Common myeloid progenitor, CD34-positive (primary cell): ENCODE results near the gene AFDN.

Experiments
- CTCF ChIA-PET: fragments of 350-600 bp; sonication (Branson Sonifier 250); formaldehyde crosslinking; loops from one replicate; lab custom pipeline; 2021; ENCODE audit warnings: antibody characterized with exemption; lab: Charles Lee
- POLR2A ChIA-PET: fragments of 350-600 bp; sonication (Branson Sonifier 250); formaldehyde crosslinking; loops from one replicate; lab custom pipeline; 2021; ENCODE audit warnings: antibody characterized with exemption; lab: Charles Lee
- DNase-seq, 3 donors: peaks; one replicate each; pipeline versions ENCODE4 v3.0.0 to v3.0.0-alpha.2; 2013
- H3K27ac ChIP-seq, 2 experiments: 1 replicate in 1 of 2; 2 replicates in 1 of 2; pipeline ENCODE4 v1.7.0; 2013; ENCODE audit warnings: inconsistent platforms in 2 of 2, low read length in 2 of 2, mild to moderate bottlenecking in 2 of 2, low read depth in 1 of 2, moderate library complexity in 1 of 2; ENCODE audit not compliant: severe bottlenecking in 2 of 2, insufficient read depth in 1 of 2, poor library complexity in 1 of 2
- H3K27me3 ChIP-seq, 5 experiments: replicated peaks in 2 of 5; 1 replicate in 3 of 5; 2 replicates in 2 of 5; pipeline versions ENCODE4 v1.6.1 to v1.7.0; 2013; ENCODE audit warnings: low read length in 4 of 5, mild to moderate bottlenecking in 2 of 5, moderate library complexity in 2 of 5, inconsistent platforms in 1 of 5; ENCODE audit not compliant: insufficient read depth in 5 of 5, control insufficient read depth in 4 of 5
- H3K36me3 ChIP-seq, 4 experiments: 1 replicate in 2 of 4; 2 replicates in 2 of 4; pipeline versions ENCODE4 v1.6.1 to v1.7.0; 2013; ENCODE audit warnings: low read length in 3 of 4, control low read depth in 1 of 4, mild to moderate bottlenecking in 1 of 4; ENCODE audit not compliant: control insufficient read depth in 4 of 4, insufficient read depth in 4 of 4
- H3K4me1 ChIP-seq, 4 experiments: 1 replicate in 3 of 4; 2 replicates in 1 of 4; pipeline versions ENCODE4 v1.6.1 to v1.7.1; 2013; ENCODE audit warnings: low read length in 3 of 4, mild to moderate bottlenecking in 3 of 4, control low read depth in 1 of 4, inconsistent platforms in 1 of 4, moderate library complexity in 1 of 4; ENCODE audit not compliant: control insufficient read depth in 4 of 4, insufficient read depth in 4 of 4; ENCODE audit errors: control extremely low read depth in 1 of 4
- H3K4me3 ChIP-seq, 7 experiments: 1 replicate in 4 of 7; 2 replicates in 3 of 7; pipeline versions ENCODE4 v1.5.1 to v1.7.0; 2013; ENCODE audit warnings: mild to moderate bottlenecking in 7 of 7, low read length in 6 of 7, moderate library complexity in 6 of 7, inconsistent platforms in 2 of 7, low read depth in 2 of 7, control low read depth in 1 of 7; ENCODE audit not compliant: insufficient read depth in 4 of 7, control insufficient read depth in 1 of 7; ENCODE audit errors: extremely low read depth in 1 of 7
- H3K9me3 ChIP-seq, 5 experiments: 1 replicate in 4 of 5; 2 replicates in 1 of 5; pipeline versions ENCODE4 v1.6.1 to v1.7.1; 2013; ENCODE audit warnings: low read length in 4 of 5, mild to moderate bottlenecking in 2 of 5, inconsistent platforms in 1 of 5, low read depth in 1 of 5, moderate library complexity in 1 of 5; ENCODE audit not compliant: control insufficient read depth in 4 of 5, insufficient read depth in 2 of 5; ENCODE audit errors: control extremely low read depth in 1 of 5
- WGBS: methylation state at CpG from one replicate; pipeline ENCODE4 v1.1.5; 2013; ENCODE audit not compliant: insufficient coverage; 5-methylcytosine and 5-hydroxymethylcytosine counted together

Gene AFDN

DNA sequence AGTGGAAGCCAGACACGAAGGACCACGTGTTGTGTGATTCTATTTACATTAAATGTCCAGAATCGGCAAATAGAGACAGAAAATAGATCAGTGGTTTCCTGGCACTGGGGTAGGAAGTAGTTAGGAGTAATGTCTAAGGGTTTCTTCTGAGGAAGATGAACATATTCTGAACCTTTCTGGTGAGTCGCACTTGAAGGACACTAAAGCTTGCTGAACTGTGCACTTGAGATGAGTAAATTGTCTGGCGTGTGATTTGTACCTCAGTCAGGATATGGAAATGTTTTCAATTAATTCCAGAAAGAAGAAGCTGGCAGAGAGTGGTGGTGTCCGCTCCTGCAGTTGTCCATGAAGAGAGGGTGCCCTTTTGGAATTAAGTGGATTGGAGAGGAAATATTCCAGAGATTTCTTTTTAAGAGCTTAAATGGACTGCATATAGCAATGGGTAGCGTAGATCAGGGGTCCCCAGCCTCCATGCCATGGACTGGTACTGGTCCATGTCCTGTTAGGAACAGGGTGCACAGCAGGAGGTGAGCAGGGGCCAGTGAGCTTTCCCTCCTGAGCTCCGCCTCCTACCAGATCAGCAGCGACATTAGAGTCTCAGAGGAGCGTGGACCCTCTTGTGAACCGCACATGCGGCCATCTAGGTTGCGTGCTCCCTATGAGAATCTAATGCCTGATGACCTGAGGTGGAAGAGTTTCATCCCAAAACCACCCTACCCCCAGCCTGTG lies 158.3 kb downstream of the AFDN start:
- Histone ChIP-seq H3K4me3 (no peak overlapping the region), H3K27ac (no peak overlapping the region), H3K4me1 (no peaks in the 10 kb centered on the region), H3K27me3 (peaks cover 0 to 2% (median 0%) of the 10 kb centered on the region in 5 experiments), H3K9me3 (peaks cover 0 to 7% (median 2%) of the 10 kb centered on the region in 5 experiments), H3K36me3 (no peaks in the 10 kb centered on the region)
- over 99% methylated on average over 12 of the region's 13 CpGs for WGBS
- no peak for DNase-seq
- ChIA-PET POLR2A (no interaction called here), CTCF (no interaction called here)

DNA sequence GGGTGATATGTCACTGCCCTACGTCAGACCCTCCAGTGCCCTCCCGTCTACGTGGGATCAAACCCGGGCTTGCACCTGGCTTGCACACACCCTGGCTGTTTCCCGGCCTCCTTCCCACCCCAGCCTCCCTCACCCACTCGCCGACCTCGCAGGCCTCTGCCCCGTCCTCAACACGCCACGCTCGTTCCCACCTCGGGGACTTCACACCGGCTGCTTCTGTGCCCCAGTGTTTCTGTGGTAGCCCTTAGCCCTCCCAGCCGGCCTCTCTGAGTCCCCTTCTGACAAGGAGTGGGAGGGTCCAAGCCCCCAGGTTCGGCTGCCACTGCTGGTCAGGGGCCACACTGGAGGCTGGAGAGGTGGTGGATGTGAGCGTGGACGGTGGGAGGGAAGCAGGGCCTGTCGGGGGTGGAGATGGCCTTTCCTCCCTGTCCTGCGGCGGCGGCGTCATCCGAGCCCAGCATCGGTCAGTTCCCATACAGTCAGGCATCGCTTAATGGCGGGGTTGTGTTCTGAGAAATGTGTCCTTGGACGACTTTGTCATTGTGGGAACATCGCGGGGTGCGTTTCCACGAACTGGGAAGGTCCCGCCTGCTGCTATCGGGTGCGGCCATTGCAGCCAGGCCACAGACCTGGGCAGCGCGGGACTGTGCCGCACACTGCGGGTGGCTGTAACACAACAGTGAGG lies 159.3 kb downstream of the AFDN start:
- Histone ChIP-seq H3K27ac (no peak overlapping the region), H3K9me3 (peaks cover 0 to 7% (median 4%) of the 10 kb centered on the region in 5 experiments), H3K36me3 (no peaks in the 10 kb centered on the region), H3K4me3 (no peak overlapping the region), H3K27me3 (peaks cover 0 to 2% (median 0%) of the 10 kb centered on the region in 5 experiments), H3K4me1 (no peaks in the 10 kb centered on the region)
- ChIA-PET CTCF (no interaction called here), POLR2A (no interaction called here)
- 96% methylated on average over 34 of the region's 39 CpGs for WGBS
- DNase-seq = no peak

DNA sequence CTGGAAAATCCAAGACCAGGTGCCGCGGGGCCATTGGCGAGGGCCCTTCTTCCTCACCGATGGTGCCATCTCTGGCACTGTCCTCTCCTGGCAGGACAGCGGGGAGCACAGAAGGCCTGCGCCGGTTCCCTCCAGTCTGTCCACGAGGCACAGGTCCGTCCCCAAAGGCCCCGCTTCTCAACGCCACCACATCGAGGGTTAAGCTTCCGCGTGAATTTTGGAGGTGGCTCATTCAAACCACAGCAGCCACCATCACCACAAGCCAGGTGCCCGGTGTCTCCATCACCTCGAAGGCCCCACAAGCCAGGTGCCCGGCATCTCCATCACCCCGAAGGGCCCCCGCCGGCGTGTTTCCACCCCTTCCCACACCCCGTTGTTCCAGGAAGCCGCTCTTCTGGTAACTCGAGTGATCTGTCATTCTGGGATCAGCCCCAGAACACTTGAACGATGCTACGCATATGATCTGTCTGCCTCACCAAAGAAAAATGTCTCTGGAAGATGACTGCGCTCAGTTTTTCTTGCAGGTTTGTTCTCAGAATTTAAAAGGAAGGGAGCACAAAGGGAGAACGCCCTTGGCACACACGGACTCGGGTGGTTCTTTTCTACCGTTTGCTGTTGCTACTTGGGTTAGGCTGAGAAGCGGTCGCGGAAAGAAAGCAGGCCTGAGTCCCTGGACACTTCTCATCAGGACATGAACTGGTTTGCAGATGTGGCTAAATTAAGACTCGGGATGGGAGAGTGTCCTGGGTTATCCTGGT lies 160.9 kb downstream of the AFDN start:
- Histone ChIP-seq H3K27me3 (peaks cover 0 to 2% (median 0%) of the 10 kb centered on the region in 5 experiments), H3K36me3 (no peaks in the 10 kb centered on the region), H3K9me3 (peaks cover 0 to 7% (median 4%) of the 10 kb centered on the region in 5 experiments), H3K4me3 (no peak overlapping the region), H3K4me1 (no peaks in the 10 kb centered on the region), H3K27ac (no peak overlapping the region)
- POLR2A ChIA-PET = no interaction called here
- DNase-seq = no peak
- CTCF ChIA-PET = no interaction called here
- 97% methylated on average over 35 of the region's 35 CpGs for WGBS

DNA sequence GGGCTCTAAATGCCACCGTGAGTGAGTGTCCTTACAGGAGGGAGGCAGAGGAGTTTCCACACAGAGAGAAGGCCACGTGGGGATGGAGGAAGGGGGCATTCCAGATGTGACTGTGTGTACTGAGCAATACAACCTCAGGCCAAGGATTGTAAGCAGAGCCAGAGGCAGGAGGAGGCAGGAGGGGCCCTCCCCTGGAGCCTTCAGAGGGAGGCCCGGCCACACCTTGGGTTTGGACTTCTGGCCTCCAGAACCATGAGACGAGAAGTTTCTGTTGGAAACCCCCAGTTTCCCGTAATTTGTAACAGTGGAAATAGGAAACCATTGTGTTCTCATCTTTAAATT lies 161.4 kb downstream of the AFDN start:
- 95% methylated on average over 5 of the region's 5 CpGs for WGBS
- ChIA-PET CTCF (no interaction called here), POLR2A (no interaction called here)
- Histone ChIP-seq H3K27ac (no peak overlapping the region), H3K9me3 (peaks cover 0 to 7% (median 4%) of the 10 kb centered on the region in 5 experiments), H3K4me1 (no peaks in the 10 kb centered on the region), H3K27me3 (peaks cover 0 to 2% (median 0%) of the 10 kb centered on the region in 5 experiments), H3K4me3 (no peak overlapping the region), H3K36me3 (no peaks in the 10 kb centered on the region)
- DNase-seq = no peak

DNA sequence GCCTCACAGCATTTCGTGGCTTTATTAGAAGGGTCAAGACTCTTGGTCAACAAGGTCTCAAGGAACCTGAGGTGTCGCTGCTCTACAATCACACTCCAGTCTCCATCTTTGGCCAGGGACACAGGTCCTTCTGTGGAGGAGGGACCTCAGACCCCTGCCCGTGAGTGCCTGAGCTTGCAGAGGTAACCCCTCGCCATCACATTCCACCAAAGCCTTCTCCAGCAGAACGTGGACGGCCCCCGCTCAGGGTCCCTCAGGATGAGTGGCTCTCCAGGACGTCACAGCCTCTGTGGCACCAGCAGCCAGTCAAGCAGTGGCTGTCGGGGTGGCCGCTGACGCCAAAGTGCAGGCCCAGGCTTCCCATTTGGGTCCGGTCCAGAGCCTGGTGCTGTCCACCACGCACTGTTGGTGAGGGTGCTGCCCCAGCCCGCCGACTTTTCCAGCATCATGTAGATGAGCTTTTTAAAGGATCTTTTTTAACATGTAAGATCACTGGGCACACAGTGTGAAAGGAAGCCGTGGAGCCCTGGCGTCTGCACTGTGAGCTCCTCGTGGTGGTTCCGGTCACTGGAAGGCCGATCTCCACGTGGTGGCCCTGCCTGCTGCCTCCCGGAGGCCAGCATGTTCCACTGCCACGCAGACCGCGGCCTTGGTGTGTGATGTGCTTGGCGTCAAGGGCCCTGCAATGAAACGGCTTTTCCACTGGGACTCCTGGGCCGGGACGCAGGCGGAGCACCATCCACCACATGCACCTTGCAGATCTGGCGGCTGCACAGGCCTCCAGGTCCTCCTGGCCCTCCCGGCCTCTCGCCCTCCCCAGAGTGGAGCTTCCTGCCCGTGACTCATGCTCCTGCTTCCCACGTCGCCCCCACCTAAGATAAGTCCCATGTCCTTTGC lies 162.5 kb downstream of the AFDN start:
- Histone ChIP-seq H3K9me3 (peaks cover 0 to 7% (median 4%) of the 10 kb centered on the region in 5 experiments), H3K27me3 (peaks cover 0 to 2% (median 0%) of the 10 kb centered on the region in 5 experiments), H3K36me3 (no peaks in the 10 kb centered on the region), H3K27ac (no peak overlapping the region), H3K4me1 (no peaks in the 10 kb centered on the region), H3K4me3 (no peak overlapping the region)
- CTCF ChIA-PET = no interaction called here
- POLR2A ChIA-PET = no interaction called here
- no peak for DNase-seq
- 95% methylated on average over 36 of the region's 36 CpGs for WGBS

DNA sequence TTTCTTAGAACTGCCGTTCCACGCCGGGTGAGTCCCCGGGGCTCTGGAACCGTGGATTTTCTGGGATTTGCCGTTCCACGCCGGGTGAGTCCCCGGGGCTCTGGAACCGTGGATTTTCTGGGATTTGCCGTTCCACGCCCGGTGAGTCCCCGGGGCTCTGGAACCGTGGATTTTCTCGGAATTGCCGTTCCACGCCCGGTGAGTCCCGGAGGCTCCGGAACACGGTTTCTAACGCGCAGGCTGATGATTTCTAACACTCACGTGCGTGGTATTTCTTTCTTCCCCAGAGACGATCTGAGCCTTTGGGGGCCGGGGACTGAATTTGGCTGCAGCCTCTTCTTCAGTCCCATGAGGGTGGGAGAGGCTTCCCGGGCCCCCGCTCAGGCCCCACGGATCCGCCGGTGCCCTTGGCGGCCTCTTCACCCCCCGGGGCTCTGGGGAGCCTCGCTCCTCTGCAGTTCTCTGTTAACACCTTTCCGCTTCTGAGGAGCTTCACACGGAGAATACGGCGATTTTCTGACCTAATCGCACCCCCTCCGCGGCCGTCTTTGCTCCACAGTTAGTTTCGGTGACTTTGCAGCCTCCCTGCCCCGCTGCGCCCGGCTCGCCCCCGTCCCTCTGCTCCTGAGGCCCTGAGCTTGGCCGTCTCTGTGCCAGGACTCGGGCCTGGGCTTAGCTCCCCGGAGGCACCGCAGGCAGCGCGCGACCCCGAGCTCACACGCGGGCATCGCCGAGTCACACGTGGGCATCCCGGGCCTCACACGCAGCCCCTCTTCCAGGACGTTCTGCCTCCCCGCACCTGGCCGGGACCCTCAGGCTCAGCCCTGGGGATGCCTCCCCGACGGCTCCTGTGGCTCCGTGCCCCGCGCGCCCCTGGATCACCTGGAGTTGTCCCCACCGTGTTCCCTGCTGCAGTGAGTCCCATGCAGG lies 163.6 kb downstream of the AFDN start:
- ChIA-PET CTCF (no interaction called here), POLR2A (no interaction called here)
- H3K4me3 ChIP-seq = no peak overlapping the region
- H3K27me3 ChIP-seq = peaks cover 0 to 2% (median 0%) of the 10 kb centered on the region in 5 experiments
- H3K4me1 ChIP-seq = no peaks in the 10 kb centered on the region
- H3K9me3 ChIP-seq = peaks cover 0 to 7% (median 4%) of the 10 kb centered on the region in 5 experiments
- no peak for DNase-seq
- 98% methylated on average over 72 of the region's 75 CpGs for WGBS
- H3K27ac ChIP-seq = no peak overlapping the region
- no peaks in the 10 kb centered on the region for H3K36me3 ChIP-seq
